HG02884 (cell line): ENCODE data around the gene GBA2.

ENCODE experiments used
- ATAC-seq: cut with Tn5 transposase; IDR thresholded peaks from one replicate; pipeline ENCODE4 v1.9.1; 2021; ENCODE audit warnings: mild to moderate bottlenecking, moderate library complexity; ENCODE audit not compliant: unreplicated experiment

Gene GBA2

GRCh38 chr9:35748858-35749514, at the start of gene GBA2, which contains the start of gene RGP1:
Gene GBA2, minus strand, starts transcription at chr9:35749228. Its CDS starts 524 bp downstream, at chr9:35748704.
Gene RGP1, plus strand, starts transcription at chr9:35749287. Its CDS starts 469 bp downstream, at chr9:35749756.
- ATAC-seq = peak; percentile 79

GRCh38 chr9:35797311-35798109, 48.5 kb upstream of the GBA2 start:
- ATAC-seq = no peak

- ATAC-seq = no peak
These were observed 46.7 kb upstream of the GBA2 start for GRCh38 chr9:35795695-35796094.

- no peak for ATAC-seq
These were observed 44.4 kb upstream of the GBA2 start for GRCh38 chr9:35793461-35793860.

GRCh38 chr9:35792826-35793225, 43.8 kb upstream of the GBA2 start:
- ATAC-seq = no peak

- ATAC-seq = no peak
These were observed 43.2 kb upstream of the GBA2 start for GRCh38 chr9:35792024-35792813.

GRCh38 chr9:35791297-35791921, 42.4 kb upstream of the GBA2 start, which contains the start of gene NPR2:
Gene NPR2, plus strand, starts transcription at chr9:35791591. Its CDS starts 818 bp downstream, at chr9:35792409.
- no peak for ATAC-seq

- ATAC-seq = no peak
These were observed 41.6 kb upstream of the GBA2 start for GRCh38 chr9:35790385-35791296.

- ATAC-seq = no peak
These were observed 41.0 kb upstream of the GBA2 start for GRCh38 chr9:35790025-35790384.

- no peak for ATAC-seq
These were observed 40.5 kb upstream of the GBA2 start for GRCh38 chr9:35789541-35789940.

GRCh38 chr9:35783418-35783817, 34.4 kb upstream of the GBA2 start:
- ATAC-seq = no peak

- ATAC-seq = no peak
These were observed 32.0 kb upstream of the GBA2 start for GRCh38 chr9:35781066-35781465.

- ATAC-seq = no peak
These were observed 29.5 kb upstream of the GBA2 start for GRCh38 chr9:35778496-35778895.

GRCh38 chr9:35776018-35776417, 27.0 kb upstream of the GBA2 start:
- ATAC-seq = no peak

- ATAC-seq = no peak
These were observed 26.0 kb upstream of the GBA2 start for GRCh38 chr9:35774907-35775635.

GRCh38 chr9:35771943-35772342, 22.9 kb upstream of the GBA2 start:
- ATAC-seq = no peak

GRCh38 chr9:35771534-35771933, 22.5 kb upstream of the GBA2 start:
- no peak for ATAC-seq

- ATAC-seq = no peak
These were observed 22.0 kb upstream of the GBA2 start for GRCh38 chr9:35771075-35771433.

- ATAC-seq = no peak
These were observed 20.7 kb upstream of the GBA2 start for GRCh38 chr9:35769763-35770162.
